Astrocyte (in vitro differentiated cells and primary cell): ENCODE data around the gene DNAJC12. TPM values are rescaled to one million over a fixed set of nuclear protein-coding genes. Genes with fewer than 3 reads are reported as not detected.

ENCODE experiments used
- DNase-seq: peaks from one replicate; pipeline ENCODE4 v3.0.0-alpha.2; 2010; ENCODE audit warnings: low read depth
- FAIRE-seq: peaks from 2 replicates; lab custom pipeline; 2011; peaks lifted over from hg19 to GRCh38; lab: Jason Lieb, UNC
- H2AFZ ChIP-seq: 2 replicates; pipeline ENCODE4 v1.6.0; 2012; ENCODE audit warnings: low read depth, low read length, inconsistent platforms
- H3K27ac ChIP-seq: 2 replicates; pipeline ENCODE4 v1.5.1; 2011; ENCODE audit warnings: low read depth, low read length, inconsistent platforms
- H3K27me3 ChIP-seq: 2 replicates; pipeline ENCODE4 v1.6.0; 2011; ENCODE audit warnings: low read length, inconsistent platforms; ENCODE audit not compliant: insufficient read depth
- H3K36me3 ChIP-seq: 2 replicates; pipeline ENCODE4 v1.5.1; 2011; ENCODE audit warnings: low read length, inconsistent platforms; ENCODE audit not compliant: insufficient read depth
- H3K4me1 ChIP-seq: 2 replicates; pipeline ENCODE4 v1.5.1; 2011; ENCODE audit warnings: low read length, inconsistent platforms; ENCODE audit not compliant: insufficient read depth
- H3K4me2 ChIP-seq: 2 replicates; pipeline ENCODE4 v1.6.0; 2012; ENCODE audit warnings: low read length, inconsistent platforms
- H3K4me3 ChIP-seq: 2 replicates; pipeline ENCODE4 v1.5.1; 2011; ENCODE audit warnings: low read depth, mild to moderate bottlenecking, low read length, inconsistent platforms; ENCODE audit not compliant: insufficient read depth
- H3K79me2 ChIP-seq: 2 replicates; pipeline ENCODE4 v1.6.0; 2012; ENCODE audit warnings: mild to moderate bottlenecking, low read length, inconsistent platforms; ENCODE audit not compliant: insufficient read depth
- H3K9ac ChIP-seq: 2 replicates; pipeline ENCODE4 v1.6.0; 2012; ENCODE audit warnings: mild to moderate bottlenecking, low read length, inconsistent platforms
- H3K9me3 ChIP-seq: 2 replicates; pipeline ENCODE4 v1.5.1; 2012; ENCODE audit warnings: low read depth, mild to moderate bottlenecking, low read length, inconsistent platforms; ENCODE audit not compliant: insufficient read depth
- H4K20me1 ChIP-seq: 2 replicates; pipeline ENCODE4 v1.6.0; 2012; ENCODE audit warnings: low read length, inconsistent platforms; ENCODE audit not compliant: insufficient read depth
- H3K27ac Mint-ChIP-seq: one replicate; pipeline ENCODE4 v1.8.0; 2021; ENCODE audit warnings: mild to moderate bottlenecking, mixed read lengths; ENCODE audit not compliant: unreplicated experiment
- H3K27me3 Mint-ChIP-seq: one replicate; pipeline ENCODE4 v1.8.0; 2021; ENCODE audit warnings: low read depth, mixed read lengths; ENCODE audit not compliant: unreplicated experiment
- H3K36me3 Mint-ChIP-seq: one replicate; pipeline ENCODE4 v1.8.0; 2021; ENCODE audit warnings: low read depth, mixed read lengths; ENCODE audit not compliant: unreplicated experiment
- H3K4me1 Mint-ChIP-seq: one replicate; pipeline ENCODE4 v1.8.0; 2021; ENCODE audit warnings: low read depth, mixed read lengths; ENCODE audit not compliant: unreplicated experiment
- H3K4me3 Mint-ChIP-seq: one replicate; pipeline ENCODE4 v1.8.0; 2021; ENCODE audit warnings: mild to moderate bottlenecking, moderate library complexity, mixed read lengths; ENCODE audit not compliant: unreplicated experiment
- H3K9me3 Mint-ChIP-seq: one replicate; pipeline ENCODE4 v1.8.0; 2021; ENCODE audit warnings: mild to moderate bottlenecking, mixed read lengths; ENCODE audit not compliant: unreplicated experiment
- EZH2 ChIP-seq: IDR thresholded peaks from 2 replicates; pipeline ENCODE4 v1.6.1; 2012; ENCODE audit warnings: mild to moderate bottlenecking, low read length, inconsistent platforms; ENCODE audit not compliant: insufficient read depth
- total RNA-seq: library from RNA; stranded (reverse); gene quantifications from 2 replicates; pipeline ENCODE4 v1.2.1, GENCODE V29; 2021
- TF ChIP-seq, protein P1 (sequence below): IDR thresholded peaks from 2 replicates; pipeline ENCODE4 v1.5.1; 2011; ENCODE audit warnings: low read depth, mild to moderate bottlenecking, inconsistent platforms, low read length, moderate library complexity; ENCODE audit not compliant: insufficient read depth

Gene DNAJC12
- total RNA-seq, 1 donor from 2014 or later: 2.1 TPM

GRCh38 chr10:67818323-67818722, 19.7 kb downstream of the DNAJC12 start:
- no peaks in the 10 kb centered on the region for H3K9me3 Mint-ChIP-seq
- peak; percentile 31 for DNase-seq
- Histone ChIP-seq H3K9ac (no peak overlapping the region), H3K9me3 (no peaks in the 10 kb centered on the region), H4K20me1 (no peaks in the 10 kb centered on the region), H3K27me3 (no peaks in the 10 kb centered on the region), H3K36me3 (no peaks in the 10 kb centered on the region), H3K4me1 (peaks cover 9% of the 10 kb centered on the region), H3K27ac (no peak overlapping the region), H3K4me3 (no peak overlapping the region), H3K79me2 (no peaks in the 10 kb centered on the region), H3K4me2 (no peak overlapping the region), H2AFZ (no peak overlapping the region)
- no peaks in the 10 kb centered on the region for H3K27me3 Mint-ChIP-seq
- H3K4me1 Mint-ChIP-seq: peaks cover 12% of the 10 kb centered on the region
- H3K4me3 Mint-ChIP-seq: no peak overlapping the region
- H3K27ac Mint-ChIP-seq: no peak overlapping the region
- TF ChIP-seq EZH2: no peak
- TF ChIP-seq, protein P1, sequence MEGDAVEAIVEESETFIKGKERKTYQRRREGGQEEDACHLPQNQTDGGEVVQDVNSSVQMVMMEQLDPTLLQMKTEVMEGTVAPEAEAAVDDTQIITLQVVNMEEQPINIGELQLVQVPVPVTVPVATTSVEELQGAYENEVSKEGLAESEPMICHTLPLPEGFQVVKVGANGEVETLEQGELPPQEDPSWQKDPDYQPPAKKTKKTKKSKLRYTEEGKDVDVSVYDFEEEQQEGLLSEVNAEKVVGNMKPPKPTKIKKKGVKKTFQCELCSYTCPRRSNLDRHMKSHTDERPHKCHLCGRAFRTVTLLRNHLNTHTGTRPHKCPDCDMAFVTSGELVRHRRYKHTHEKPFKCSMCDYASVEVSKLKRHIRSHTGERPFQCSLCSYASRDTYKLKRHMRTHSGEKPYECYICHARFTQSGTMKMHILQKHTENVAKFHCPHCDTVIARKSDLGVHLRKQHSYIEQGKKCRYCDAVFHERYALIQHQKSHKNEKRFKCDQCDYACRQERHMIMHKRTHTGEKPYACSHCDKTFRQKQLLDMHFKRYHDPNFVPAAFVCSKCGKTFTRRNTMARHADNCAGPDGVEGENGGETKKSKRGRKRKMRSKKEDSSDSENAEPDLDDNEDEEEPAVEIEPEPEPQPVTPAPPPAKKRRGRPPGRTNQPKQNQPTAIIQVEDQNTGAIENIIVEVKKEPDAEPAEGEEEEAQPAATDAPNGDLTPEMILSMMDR: no peak
- no peaks in the 10 kb centered on the region for H3K36me3 Mint-ChIP-seq
- FAIRE-seq: no peak

- Histone ChIP-seq H3K79me2 (no peaks in the 10 kb centered on the region), H2AFZ (no peak overlapping the region), H4K20me1 (no peaks in the 10 kb centered on the region), H3K27me3 (no peaks in the 10 kb centered on the region), H3K4me3 (no peak overlapping the region), H3K9ac (no peak overlapping the region), H3K36me3 (no peaks in the 10 kb centered on the region), H3K4me1 (peaks cover 4% of the 10 kb centered on the region), H3K4me2 (no peak overlapping the region), H3K9me3 (no peaks in the 10 kb centered on the region), H3K27ac (no peak overlapping the region)
- no peaks in the 10 kb centered on the region for H3K36me3 Mint-ChIP-seq
- H3K27me3 Mint-ChIP-seq: no peaks in the 10 kb centered on the region
- TF ChIP-seq, protein P1: no peak
- no peak for TF ChIP-seq EZH2
- DNase-seq (no peak), FAIRE-seq (no peak)
- no peaks in the 10 kb centered on the region for H3K9me3 Mint-ChIP-seq
- H3K4me1 Mint-ChIP-seq: peaks cover 4% of the 10 kb centered on the region
- no peak overlapping the region for H3K4me3 Mint-ChIP-seq
- H3K27ac Mint-ChIP-seq: no peak overlapping the region
Observed at GRCh38 chr10:67816719-67817118, 21.3 kb downstream of the DNAJC12 start.

DNA sequence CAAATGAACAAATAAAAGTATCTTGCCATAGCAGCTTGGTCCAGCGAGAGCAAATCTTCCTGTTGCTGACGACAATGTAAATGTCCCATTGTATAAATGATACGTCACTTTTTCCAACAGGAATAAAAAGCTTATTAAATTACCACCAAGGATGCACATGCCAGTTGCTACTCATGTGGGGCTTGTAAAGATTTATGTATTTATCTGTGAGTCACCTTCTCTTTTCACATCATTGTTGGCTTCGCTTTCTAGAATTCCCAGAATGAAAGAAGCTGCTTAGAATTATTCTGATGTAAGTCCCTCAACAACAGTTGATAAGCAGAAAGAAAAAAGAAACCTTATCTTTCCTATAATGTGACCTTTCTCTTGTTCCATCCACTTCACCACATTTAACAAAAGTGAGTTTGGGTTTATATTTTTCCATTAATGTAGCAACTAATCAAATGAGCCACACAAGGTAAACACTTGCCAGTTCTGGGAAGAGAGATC, 22.4 kb downstream of the DNAJC12 start:
- peaks cover 4% of the 10 kb centered on the region for H3K4me1 ChIP-seq
- H3K27ac Mint-ChIP-seq: no peak overlapping the region
- H2AFZ ChIP-seq: no peak overlapping the region

More for the DNA sequence above, 22.4 kb downstream of the DNAJC12 start:
- Histone ChIP-seq H4K20me1 (no peaks in the 10 kb centered on the region), H3K9me3 (no peaks in the 10 kb centered on the region), H3K27me3 (no peaks in the 10 kb centered on the region), H3K36me3 (no peaks in the 10 kb centered on the region), H3K9ac (no peak overlapping the region), H3K4me2 (no peak overlapping the region), H3K4me3 (no peak overlapping the region), H3K27ac (no peak overlapping the region), H3K79me2 (no peaks in the 10 kb centered on the region)
- peak; percentile 70 for DNase-seq
- Mint-ChIP-seq H3K9me3 (no peaks in the 10 kb centered on the region), H3K36me3 (no peaks in the 10 kb centered on the region), H3K4me3 (no peak overlapping the region), H3K4me1 (peaks cover 4% of the 10 kb centered on the region), H3K27me3 (no peaks in the 10 kb centered on the region)
- TF ChIP-seq, protein P1: no peak
- TF ChIP-seq EZH2: no peak
- no peak for FAIRE-seq
